ENCODE results near the gene NAA11.
A peak's percentile ranks its signal among the peaks of the same experiment; 100 is the strongest.

The NAA11 gene

DNA sequence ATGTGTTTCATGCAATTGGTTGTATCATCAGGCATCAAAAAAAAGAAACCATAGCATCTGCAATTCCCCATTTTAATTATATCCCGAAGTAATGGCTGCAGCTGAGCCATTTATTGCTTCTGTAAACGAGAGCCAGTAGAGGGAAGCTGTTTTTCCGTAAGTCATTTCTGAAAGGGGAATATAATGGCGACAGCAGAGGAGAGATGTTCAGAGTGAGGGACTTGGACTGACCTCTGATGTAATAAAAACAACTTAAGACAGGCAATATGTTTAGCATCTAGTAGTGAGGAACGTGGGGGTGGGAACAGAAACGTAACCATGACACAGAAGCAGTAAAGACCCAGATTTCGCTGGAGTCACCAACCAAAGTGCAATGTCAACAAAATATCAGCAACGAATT lies 31.5 kb upstream of the NAA11 start (continued):
- TF ChIP-seq, protein P1, sequence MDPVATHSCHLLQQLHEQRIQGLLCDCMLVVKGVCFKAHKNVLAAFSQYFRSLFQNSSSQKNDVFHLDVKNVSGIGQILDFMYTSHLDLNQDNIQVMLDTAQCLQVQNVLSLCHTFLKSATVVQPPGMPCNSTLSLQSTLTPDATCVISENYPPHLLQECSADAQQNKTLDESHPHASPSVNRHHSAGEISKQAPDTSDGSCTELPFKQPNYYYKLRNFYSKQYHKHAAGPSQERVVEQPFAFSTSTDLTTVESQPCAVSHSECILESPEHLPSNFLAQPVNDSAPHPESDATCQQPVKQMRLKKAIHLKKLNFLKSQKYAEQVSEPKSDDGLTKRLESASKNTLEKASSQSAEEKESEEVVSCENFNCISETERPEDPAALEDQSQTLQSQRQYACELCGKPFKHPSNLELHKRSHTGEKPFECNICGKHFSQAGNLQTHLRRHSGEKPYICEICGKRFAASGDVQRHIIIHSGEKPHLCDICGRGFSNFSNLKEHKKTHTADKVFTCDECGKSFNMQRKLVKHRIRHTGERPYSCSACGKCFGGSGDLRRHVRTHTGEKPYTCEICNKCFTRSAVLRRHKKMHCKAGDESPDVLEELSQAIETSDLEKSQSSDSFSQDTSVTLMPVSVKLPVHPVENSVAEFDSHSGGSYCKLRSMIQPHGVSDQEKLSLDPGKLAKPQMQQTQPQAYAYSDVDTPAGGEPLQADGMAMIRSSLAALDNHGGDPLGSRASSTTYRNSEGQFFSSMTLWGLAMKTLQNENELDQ (tag by site-specific recombination; IDR thresholded peaks at IDR 0.05; ENCODE audit: low read depth) = no peak
- no peak for TF ChIP-seq ZNF221 (tag by site-specific recombination; IDR thresholded peaks at IDR 0.05; ENCODE audit: borderline replicate concordance)
- TF ChIP-seq, protein P2, sequence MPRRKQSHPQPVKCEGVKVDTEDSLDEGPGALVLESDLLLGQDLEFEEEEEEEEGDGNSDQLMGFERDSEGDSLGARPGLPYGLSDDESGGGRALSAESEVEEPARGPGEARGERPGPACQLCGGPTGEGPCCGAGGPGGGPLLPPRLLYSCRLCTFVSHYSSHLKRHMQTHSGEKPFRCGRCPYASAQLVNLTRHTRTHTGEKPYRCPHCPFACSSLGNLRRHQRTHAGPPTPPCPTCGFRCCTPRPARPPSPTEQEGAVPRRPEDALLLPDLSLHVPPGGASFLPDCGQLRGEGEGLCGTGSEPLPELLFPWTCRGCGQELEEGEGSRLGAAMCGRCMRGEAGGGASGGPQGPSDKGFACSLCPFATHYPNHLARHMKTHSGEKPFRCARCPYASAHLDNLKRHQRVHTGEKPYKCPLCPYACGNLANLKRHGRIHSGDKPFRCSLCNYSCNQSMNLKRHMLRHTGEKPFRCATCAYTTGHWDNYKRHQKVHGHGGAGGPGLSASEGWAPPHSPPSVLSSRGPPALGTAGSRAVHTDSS (tag by site-specific recombination; IDR thresholded peaks at IDR 0.05) = no peak
- no peak for TF ChIP-seq ZNF510 (tag by site-specific recombination; IDR thresholded peaks at IDR 0.05; ENCODE audit: insufficient replicate concordance)

DNA sequence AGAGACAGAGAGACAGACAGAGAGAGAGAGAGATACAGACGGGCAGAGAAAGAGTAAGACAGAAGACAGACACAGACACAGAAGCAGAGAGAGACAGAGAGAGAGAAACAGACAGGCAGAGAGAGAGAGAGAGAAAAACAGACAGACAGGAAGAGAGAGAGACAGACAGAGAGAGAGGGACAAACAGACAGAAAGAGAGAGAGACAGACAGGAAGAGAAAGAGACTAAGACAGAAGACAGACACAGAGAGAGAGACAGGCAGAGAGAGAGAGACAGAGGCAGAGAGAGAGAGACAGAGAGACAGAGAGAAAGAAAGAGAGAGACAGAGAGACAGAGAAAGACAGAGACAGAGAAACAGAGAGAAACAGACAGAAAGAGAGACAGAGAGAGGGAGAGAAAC lies 27.2 kb upstream of the NAA11 start:
- CTCF ChIA-PET = no interaction called here
- Histone ChIP-seq H3K4me3 (ENCODE audit: low read depth, low read length) (no peak overlapping the region), H3K27ac (ENCODE audit: extremely low read depth, low read depth, low read length) (no peak overlapping the region), H3K36me3 (ENCODE audit: control insufficient read depth in 2 of 2, insufficient read depth in 1 of 2, low read length in 2 of 2) (no peaks in the 10 kb centered on the region), H3K9me3 (ENCODE audit: control insufficient read depth, insufficient read depth, low read depth, low read length) (no peaks in the 10 kb centered on the region), H3K4me1 (ENCODE audit: control insufficient read depth, insufficient read depth, low read length) (no peaks in the 10 kb centered on the region)
- POLR2A ChIA-PET = no interaction called here
- TF ChIP-seq ZNF521 (tag by site-specific recombination; IDR thresholded peaks at IDR 0.05) (no peak), ZNF132 (tag by site-specific recombination; IDR thresholded peaks at IDR 0.05; ENCODE audit: borderline replicate concordance) (no peak), ZNF596 (tag by site-specific recombination; IDR thresholded peaks at IDR 0.05) (peak; percentile 71; the same call in 1 of the 2 replicates), ZNF585B (tag by site-specific recombination; IDR thresholded peaks at IDR 0.05) (no peak)
- TF ChIP-seq, protein P3, sequence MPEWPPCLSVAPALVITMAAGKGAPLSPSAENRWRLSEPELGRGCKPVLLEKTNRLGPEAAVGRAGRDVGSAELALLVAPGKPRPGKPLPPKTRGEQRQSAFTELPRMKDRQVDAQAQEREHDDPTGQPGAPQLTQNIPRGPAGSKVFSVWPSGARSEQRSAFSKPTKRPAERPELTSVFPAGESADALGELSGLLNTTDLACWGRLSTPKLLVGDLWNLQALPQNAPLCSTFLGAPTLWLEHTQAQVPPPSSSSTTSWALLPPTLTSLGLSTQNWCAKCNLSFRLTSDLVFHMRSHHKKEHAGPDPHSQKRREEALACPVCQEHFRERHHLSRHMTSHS (tag by site-specific recombination; IDR thresholded peaks at IDR 0.05) = no peak
- TF ChIP-seq, protein P4, sequence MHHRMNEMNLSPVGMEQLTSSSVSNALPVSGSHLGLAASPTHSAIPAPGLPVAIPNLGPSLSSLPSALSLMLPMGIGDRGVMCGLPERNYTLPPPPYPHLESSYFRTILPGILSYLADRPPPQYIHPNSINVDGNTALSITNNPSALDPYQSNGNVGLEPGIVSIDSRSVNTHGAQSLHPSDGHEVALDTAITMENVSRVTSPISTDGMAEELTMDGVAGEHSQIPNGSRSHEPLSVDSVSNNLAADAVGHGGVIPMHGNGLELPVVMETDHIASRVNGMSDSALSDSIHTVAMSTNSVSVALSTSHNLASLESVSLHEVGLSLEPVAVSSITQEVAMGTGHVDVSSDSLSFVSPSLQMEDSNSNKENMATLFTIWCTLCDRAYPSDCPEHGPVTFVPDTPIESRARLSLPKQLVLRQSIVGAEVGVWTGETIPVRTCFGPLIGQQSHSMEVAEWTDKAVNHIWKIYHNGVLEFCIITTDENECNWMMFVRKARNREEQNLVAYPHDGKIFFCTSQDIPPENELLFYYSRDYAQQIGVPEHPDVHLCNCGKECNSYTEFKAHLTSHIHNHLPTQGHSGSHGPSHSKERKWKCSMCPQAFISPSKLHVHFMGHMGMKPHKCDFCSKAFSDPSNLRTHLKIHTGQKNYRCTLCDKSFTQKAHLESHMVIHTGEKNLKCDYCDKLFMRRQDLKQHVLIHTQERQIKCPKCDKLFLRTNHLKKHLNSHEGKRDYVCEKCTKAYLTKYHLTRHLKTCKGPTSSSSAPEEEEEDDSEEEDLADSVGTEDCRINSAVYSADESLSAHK (tag by site-specific recombination; IDR thresholded peaks at IDR 0.05) = no peak

DNA sequence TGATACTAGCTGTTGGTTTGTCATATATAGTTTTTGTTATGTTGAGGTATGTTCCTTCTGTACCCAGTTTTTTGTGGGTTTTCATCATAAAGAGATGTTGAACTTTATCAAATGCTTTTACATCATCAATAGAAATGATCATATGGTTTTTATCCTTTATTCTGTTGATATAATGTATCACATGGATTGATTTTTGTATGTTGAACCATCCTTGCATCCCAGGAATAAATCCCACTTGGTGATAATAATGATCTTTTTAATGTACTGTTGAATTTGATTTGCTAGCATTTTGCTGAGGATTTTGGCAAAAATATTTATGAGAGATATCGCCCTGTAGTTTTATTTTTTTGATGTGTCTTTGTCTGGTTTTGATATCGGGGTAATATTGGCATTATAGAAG lies 22.5 kb upstream of the NAA11 start:
- H3K27ac ChIP-seq (ENCODE audit: extremely low read depth, low read depth, low read length) = no peak overlapping the region
- H3K4me3 ChIP-seq (ENCODE audit: low read depth, low read length) = no peak overlapping the region
- POLR2A ChIA-PET = no interaction called here
- no peaks in the 10 kb centered on the region for H3K36me3 ChIP-seq (ENCODE audit: control insufficient read depth in 2 of 2, insufficient read depth in 1 of 2, low read length in 2 of 2)
- CTCF ChIA-PET = interaction anchor here (0.6 kb wide), 1 partner anchor 97 kb away, joined by 4 read pairs; no protein-coding TSS in a partner anchor
- no peaks in the 10 kb centered on the region for H3K4me1 ChIP-seq (ENCODE audit: control insufficient read depth, insufficient read depth, low read length)
- H3K9me3 ChIP-seq (ENCODE audit: control insufficient read depth, insufficient read depth, low read depth, low read length) = no peaks in the 10 kb centered on the region
- TF ChIP-seq ZNF423 (tag by site-specific recombination; IDR thresholded peaks at IDR 0.05) (no peak), ZNF76 (tag by site-specific recombination; IDR thresholded peaks at IDR 0.05; ENCODE audit: borderline replicate concordance, low read depth) (no peak), GLIS2 (tag by site-specific recombination; IDR thresholded peaks at IDR 0.05) (no peak), ZNF626 (tag by site-specific recombination; IDR thresholded peaks at IDR 0.05) (no peak), ZNF350 (tag by site-specific recombination; IDR thresholded peaks at IDR 0.05) (no peak), ZNF404 (tag by site-specific recombination; IDR thresholded peaks at IDR 0.05) (no peak), ZNF501 (tag by site-specific recombination; IDR thresholded peaks at IDR 0.05) (no peak)
- TF ChIP-seq, protein P5, sequence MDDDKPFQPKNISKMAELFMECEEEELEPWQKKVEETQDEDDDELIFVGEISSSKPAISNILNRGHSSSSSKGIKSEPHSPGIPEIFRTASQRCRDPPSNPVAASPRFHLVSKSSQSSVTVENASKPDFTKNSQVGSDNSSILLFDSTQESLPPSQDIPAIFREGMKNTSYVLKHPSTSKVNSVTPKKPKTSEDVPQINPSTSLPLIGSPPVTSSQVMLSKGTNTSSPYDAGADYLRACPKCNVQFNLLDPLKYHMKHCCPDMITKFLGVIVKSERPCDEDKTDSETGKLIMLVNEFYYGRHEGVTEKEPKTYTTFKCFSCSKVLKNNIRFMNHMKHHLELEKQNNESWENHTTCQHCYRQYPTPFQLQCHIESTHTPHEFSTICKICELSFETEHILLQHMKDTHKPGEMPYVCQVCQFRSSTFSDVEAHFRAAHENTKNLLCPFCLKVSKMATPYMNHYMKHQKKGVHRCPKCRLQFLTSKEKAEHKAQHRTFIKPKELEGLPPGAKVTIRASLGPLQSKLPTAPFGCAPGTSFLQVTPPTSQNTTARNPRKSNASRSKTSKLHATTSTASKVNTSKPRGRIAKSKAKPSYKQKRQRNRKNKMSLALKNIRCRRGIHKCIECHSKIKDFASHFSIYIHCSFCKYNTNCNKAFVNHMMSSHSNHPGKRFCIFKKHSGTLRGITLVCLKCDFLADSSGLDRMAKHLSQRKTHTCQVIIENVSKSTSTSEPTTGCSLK (tag by site-specific recombination; IDR thresholded peaks at IDR 0.05) = no peak
- TF ChIP-seq, protein P6, sequence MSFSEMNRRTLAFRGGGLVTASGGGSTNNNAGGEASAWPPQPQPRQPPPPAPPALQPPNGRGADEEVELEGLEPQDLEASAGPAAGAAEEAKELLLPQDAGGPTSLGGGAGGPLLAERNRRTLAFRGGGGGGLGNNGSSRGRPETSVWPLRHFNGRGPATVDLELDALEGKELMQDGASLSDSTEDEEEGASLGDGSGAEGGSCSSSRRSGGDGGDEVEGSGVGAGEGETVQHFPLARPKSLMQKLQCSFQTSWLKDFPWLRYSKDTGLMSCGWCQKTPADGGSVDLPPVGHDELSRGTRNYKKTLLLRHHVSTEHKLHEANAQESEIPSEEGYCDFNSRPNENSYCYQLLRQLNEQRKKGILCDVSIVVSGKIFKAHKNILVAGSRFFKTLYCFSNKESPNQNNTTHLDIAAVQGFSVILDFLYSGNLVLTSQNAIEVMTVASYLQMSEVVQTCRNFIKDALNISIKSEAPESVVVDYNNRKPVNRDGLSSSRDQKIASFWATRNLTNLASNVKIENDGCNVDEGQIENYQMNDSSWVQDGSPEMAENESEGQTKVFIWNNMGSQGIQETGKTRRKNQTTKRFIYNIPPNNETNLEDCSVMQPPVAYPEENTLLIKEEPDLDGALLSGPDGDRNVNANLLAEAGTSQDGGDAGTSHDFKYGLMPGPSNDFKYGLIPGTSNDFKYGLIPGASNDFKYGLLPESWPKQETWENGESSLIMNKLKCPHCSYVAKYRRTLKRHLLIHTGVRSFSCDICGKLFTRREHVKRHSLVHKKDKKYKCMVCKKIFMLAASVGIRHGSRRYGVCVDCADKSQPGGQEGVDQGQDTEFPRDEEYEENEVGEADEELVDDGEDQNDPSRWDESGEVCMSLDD (tag by site-specific recombination; IDR thresholded peaks at IDR 0.05) = no peak
